ENCODE data around the gene ETF1. TPM values are rescaled to one million over a fixed set of nuclear protein-coding genes. Genes with fewer than 3 reads are reported as not detected.
A peak's percentile ranks its signal among the peaks of the same experiment; 100 is the strongest.
"Not testable (repeated sequence)": the region's sequence is repeated elsewhere in the genome, so short reads cannot be mapped to it uniquely, and the experiment has no call there.

Gene ETF1
- total RNA-seq, 4 donors from 2014 or later, result 39.8 to 66.6 (median 54.1) TPM

DNA sequence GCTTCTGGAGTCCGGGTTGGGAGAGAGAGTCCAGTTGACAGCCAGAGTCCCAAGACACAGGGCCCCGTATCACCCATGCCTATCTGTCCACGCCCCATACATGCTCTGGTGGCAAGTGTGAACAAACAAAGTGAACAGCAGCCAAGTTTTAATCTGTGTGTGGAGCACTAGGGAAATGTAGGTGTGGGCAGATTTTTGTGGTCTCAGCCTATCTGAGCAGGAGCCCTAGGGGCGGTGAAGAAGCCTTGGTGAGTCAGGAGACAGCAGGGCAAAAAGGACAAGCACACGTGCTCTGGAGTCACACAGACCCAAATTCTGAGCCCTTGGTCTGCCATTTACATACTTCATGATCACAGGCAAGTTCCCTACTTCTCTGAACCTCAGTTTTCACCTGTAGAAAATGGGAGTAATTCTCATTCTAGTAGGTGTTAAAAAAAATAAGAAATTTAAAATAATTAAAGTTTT is 54.5 kb downstream of the ETF1 start:
- H3K27ac ChIP-seq, result no peak overlapping the region
- intact Hi-C loops (cut with DNase I; ENCODE audit: low total_unique reads) (no loop called here), in situ Hi-C loops (cut with MboI; ENCODE audit: low pct_ligation_motif_present in 1 of 4, low pct_unique_long_range_greater_than_20kb in 1 of 4, low sequenced_read_pairs in 3 of 4) (no loop called here)
- no peaks in the 10 kb centered on the region for H3K36me3 ChIP-seq
- DNase-seq, result no peak
- peaks cover 8 to 18% (median 17%) of the 10 kb centered on the region in 4 donors for H3K4me1 ChIP-seq
- TF ChIP-seq POLR2A (IDR thresholded peaks at IDR 0.05) (no peak), EP300 (IDR thresholded peaks at IDR 0.05; ENCODE audit: low read depth) (no peak), POLR2AphosphoS5 (IDR thresholded peaks at IDR 0.05) (no peak)
- TF ChIP-seq, protein P1, sequence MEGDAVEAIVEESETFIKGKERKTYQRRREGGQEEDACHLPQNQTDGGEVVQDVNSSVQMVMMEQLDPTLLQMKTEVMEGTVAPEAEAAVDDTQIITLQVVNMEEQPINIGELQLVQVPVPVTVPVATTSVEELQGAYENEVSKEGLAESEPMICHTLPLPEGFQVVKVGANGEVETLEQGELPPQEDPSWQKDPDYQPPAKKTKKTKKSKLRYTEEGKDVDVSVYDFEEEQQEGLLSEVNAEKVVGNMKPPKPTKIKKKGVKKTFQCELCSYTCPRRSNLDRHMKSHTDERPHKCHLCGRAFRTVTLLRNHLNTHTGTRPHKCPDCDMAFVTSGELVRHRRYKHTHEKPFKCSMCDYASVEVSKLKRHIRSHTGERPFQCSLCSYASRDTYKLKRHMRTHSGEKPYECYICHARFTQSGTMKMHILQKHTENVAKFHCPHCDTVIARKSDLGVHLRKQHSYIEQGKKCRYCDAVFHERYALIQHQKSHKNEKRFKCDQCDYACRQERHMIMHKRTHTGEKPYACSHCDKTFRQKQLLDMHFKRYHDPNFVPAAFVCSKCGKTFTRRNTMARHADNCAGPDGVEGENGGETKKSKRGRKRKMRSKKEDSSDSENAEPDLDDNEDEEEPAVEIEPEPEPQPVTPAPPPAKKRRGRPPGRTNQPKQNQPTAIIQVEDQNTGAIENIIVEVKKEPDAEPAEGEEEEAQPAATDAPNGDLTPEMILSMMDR (IDR thresholded peaks at IDR 0.05), result no peak
- H3K9me3 ChIP-seq, result no peaks in the 10 kb centered on the region
- no peak overlapping the region for H3K4me3 ChIP-seq
- WGBS, 2 donors (ENCODE audit: low coverage in 1 of 2), result 52 to 54% methylated on average over 4 to 5 of the region's 5 CpGs
- H3K27me3 ChIP-seq, result peaks cover 33% of the 10 kb centered on the region

GRCh38 chr5:138482638-138483037 is 60.4 kb downstream of the ETF1 start:
- intact Hi-C loops (cut with DNase I; ENCODE audit: low total_unique reads) (no loop called here), in situ Hi-C loops (cut with MboI; ENCODE audit: low pct_ligation_motif_present in 1 of 4, low pct_unique_long_range_greater_than_20kb in 1 of 4, low sequenced_read_pairs in 3 of 4) (no loop called here)
- Histone ChIP-seq H3K9me3 (no peaks in the 10 kb centered on the region), H3K4me3 (no peak overlapping the region), H3K36me3 (no peaks in the 10 kb centered on the region), H3K4me1 (no peaks in the 10 kb centered on the region), H3K27me3 (peaks cover 4% of the 10 kb centered on the region), H3K27ac (no peak overlapping the region)
- TF ChIP-seq EP300 (IDR thresholded peaks at IDR 0.05; ENCODE audit: low read depth) (no peak), POLR2AphosphoS5 (IDR thresholded peaks at IDR 0.05) (no peak), POLR2A (IDR thresholded peaks at IDR 0.05) (no peak)
- TF ChIP-seq, protein P1 (IDR thresholded peaks at IDR 0.05), result no peak
- DNase-seq, result no peak
- 53 to 58% methylated on average over 4 of the region's 4 CpGs for WGBS, 2 donors (ENCODE audit: low coverage in 1 of 2)

DNA sequence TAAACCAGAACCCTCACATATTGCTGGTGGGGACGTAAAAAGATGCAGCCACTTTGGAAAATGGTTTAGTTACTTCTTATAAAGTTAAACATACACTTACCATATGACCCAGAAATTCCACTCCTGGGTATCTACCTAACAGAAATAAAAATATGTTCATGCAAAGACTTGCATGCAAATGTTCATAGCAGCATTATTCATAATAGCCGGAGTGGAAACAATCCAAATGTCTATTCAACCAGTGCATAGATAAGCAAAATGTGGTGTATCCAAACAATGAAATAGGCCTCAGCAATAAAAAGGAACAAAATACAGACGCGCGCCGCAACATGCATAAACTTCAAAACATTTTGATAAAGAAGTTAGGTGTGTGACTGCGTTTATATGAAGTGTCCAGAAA is 66.1 kb downstream of the ETF1 start:
- in situ Hi-C loops (cut with MboI; ENCODE audit: low pct_ligation_motif_present in 1 of 4, low pct_unique_long_range_greater_than_20kb in 1 of 4, low sequenced_read_pairs in 3 of 4) (no loop called here), intact Hi-C loops (cut with DNase I; ENCODE audit: low total_unique reads) (no loop called here)
- Histone ChIP-seq H3K27ac (no peak overlapping the region), H3K27me3 (peaks cover 4% of the 10 kb centered on the region), H3K36me3 (no peaks in the 10 kb centered on the region), H3K9me3 (no peaks in the 10 kb centered on the region), H3K4me1 (no peaks in the 10 kb centered on the region), H3K4me3 (no peak overlapping the region)
- no peak for DNase-seq
- TF ChIP-seq POLR2A (IDR thresholded peaks at IDR 0.05) (no peak), EP300 (IDR thresholded peaks at IDR 0.05; ENCODE audit: low read depth) (no peak), POLR2AphosphoS5 (IDR thresholded peaks at IDR 0.05) (no peak)
- TF ChIP-seq, protein P1 (IDR thresholded peaks at IDR 0.05), result no peak
- WGBS, 2 donors (ENCODE audit: low coverage in 1 of 2), result 45 to 68% methylated on average over 7 of the region's 7 CpGs

DNA sequence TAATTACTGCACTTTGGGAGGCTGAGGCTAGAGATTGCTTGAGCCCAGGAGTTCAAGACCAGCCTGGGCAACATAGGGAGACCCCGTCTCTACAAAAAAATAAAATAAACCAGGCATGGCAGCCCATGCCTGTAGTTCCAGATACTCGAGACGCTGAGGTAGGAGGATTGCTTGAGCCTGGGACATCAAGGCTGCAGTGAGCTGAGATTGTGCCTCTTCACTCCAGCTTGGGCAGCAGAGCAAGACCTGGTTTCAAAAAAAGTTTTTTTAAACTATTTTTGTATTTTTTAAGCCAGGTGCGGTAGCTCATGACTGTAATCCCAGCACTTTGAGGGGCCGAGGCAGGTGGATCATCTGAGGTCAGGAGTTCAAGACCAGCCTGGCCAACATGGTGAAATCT is 69.9 kb downstream of the ETF1 start:
- H3K4me3 ChIP-seq; DNase-seq; intact Hi-C loops (cut with DNase I; ENCODE audit: low total_unique reads); H3K27ac ChIP-seq; in situ Hi-C loops (cut with MboI; ENCODE audit: low pct_ligation_motif_present in 1 of 4, low pct_unique_long_range_greater_than_20kb in 1 of 4, low sequenced_read_pairs in 3 of 4); H3K4me1 ChIP-seq; H3K27me3 ChIP-seq; H3K36me3 ChIP-seq; H3K9me3 ChIP-seq: not testable (repeated sequence)
- WGBS, 2 donors (ENCODE audit: low coverage in 1 of 2), result 90 to 91% methylated on average over 2 to 5 of the region's 5 CpGs

DNA sequence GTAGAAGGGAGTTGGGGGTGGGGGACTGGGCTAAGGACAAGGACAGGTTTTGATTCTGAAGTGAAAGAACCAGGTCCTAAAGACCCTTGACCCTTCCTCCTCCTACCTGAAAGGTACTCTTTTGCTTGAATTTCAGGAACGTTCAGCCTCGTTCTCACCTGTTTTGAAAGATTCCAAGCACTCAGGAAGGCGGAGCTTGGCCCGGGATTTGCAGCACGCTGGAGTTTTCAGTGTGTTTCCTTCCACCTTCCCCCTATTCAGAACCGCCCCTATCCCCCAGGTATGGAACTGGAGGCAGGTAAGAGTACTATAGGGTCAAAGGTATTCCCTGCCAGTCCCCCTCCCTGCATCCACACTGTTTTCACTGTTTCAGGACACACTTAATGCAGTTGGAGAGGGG is 70.7 kb downstream of the ETF1 start:
- intact Hi-C loops (cut with DNase I; ENCODE audit: low total_unique reads) (no loop called here), in situ Hi-C loops (cut with MboI; ENCODE audit: low pct_ligation_motif_present in 1 of 4, low pct_unique_long_range_greater_than_20kb in 1 of 4, low sequenced_read_pairs in 3 of 4) (no loop called here)
- H3K36me3 ChIP-seq, result no peaks in the 10 kb centered on the region
- peaks cover 0 to 6% (median under 1%) of the 10 kb centered on the region in 4 donors for H3K4me1 ChIP-seq
- no peak for DNase-seq
- H3K27ac ChIP-seq, result no peak overlapping the region
- H3K9me3 ChIP-seq, result no peaks in the 10 kb centered on the region
- no peaks in the 10 kb centered on the region for H3K27me3 ChIP-seq
- peak in 1 of 3 donors; percentile 20 for TF ChIP-seq POLR2AphosphoS5 (IDR thresholded peaks at IDR 0.05)
- TF ChIP-seq, protein P1 (IDR thresholded peaks at IDR 0.05), result no peak
- 45 to 53% methylated on average over 2 to 6 of the region's 6 CpGs for WGBS, 2 donors (ENCODE audit: low coverage in 1 of 2)
- no peak overlapping the region for H3K4me3 ChIP-seq
